Vagina (tissue), 2 donors: ENCODE measurements around the gene PHYH.

Experiments used
- POLR2A ChIP-seq, 2 donors: fragments of 450-650 bp; IDR thresholded peaks; one replicate each; pipeline ENCODE4 v1.6.1; 2017; ENCODE audit warnings: antibody characterized with exemption in 2 of 2, mild to moderate bottlenecking in 2 of 2, moderate library complexity in 2 of 2
- POLR2AphosphoS5 ChIP-seq, 2 donors: sonication (generic); formaldehyde crosslinking; IDR thresholded peaks; one replicate each; pipeline ENCODE4 v1.9.0; 2017; ENCODE audit warnings: antibody characterized with exemption in 2 of 2, mild to moderate bottlenecking in 2 of 2, low read depth in 1 of 2; ENCODE audit not compliant: insufficient read depth in 1 of 2
- TF ChIP-seq, protein P1 (sequence below), 3 experiments: fragments of 450-650 bp in 2 of 3; fragments of 200-600 bp in 1 of 3; sonication (generic) in 1 of 3; IDR thresholded peaks; one replicate each; pipeline ENCODE4 v1.5.1; 2017 to 2019; ENCODE audit warnings: antibody characterized with exemption in 3 of 3, mild to moderate bottlenecking in 2 of 3, moderate library complexity in 2 of 3

DNA sequence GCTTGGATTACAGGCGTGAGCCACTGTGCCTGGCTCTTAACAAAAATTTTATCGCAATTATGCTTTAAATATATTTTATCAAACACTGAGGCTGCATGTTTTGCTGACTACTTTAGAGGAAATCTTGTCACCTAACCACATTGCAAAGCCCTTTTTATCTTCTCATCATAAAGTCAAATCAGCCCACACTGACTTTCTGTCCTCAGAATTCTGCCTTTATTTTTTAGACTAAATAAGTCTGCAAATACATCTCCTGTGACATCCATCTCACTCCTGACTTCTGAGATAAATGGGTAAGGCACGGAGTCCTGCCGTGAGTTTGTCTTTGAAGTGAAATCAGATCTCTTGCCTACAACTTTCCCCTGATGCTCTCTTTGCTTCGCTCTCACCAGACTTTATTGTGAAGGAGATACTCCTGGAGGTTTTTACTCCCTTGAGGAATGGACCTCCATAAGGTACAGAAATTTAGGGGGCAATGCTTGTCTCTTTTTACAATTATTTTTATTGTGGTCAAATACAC, 42.2 kb downstream of the PHYH start:
- no peak for TF ChIP-seq POLR2AphosphoS5 (IDR thresholded peaks at IDR 0.05; ENCODE audit: insufficient read depth in 1 of 2, low read depth in 1 of 2)
- TF ChIP-seq, protein P1, sequence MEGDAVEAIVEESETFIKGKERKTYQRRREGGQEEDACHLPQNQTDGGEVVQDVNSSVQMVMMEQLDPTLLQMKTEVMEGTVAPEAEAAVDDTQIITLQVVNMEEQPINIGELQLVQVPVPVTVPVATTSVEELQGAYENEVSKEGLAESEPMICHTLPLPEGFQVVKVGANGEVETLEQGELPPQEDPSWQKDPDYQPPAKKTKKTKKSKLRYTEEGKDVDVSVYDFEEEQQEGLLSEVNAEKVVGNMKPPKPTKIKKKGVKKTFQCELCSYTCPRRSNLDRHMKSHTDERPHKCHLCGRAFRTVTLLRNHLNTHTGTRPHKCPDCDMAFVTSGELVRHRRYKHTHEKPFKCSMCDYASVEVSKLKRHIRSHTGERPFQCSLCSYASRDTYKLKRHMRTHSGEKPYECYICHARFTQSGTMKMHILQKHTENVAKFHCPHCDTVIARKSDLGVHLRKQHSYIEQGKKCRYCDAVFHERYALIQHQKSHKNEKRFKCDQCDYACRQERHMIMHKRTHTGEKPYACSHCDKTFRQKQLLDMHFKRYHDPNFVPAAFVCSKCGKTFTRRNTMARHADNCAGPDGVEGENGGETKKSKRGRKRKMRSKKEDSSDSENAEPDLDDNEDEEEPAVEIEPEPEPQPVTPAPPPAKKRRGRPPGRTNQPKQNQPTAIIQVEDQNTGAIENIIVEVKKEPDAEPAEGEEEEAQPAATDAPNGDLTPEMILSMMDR (IDR thresholded peaks at IDR 0.05) = no peak
- no peak for TF ChIP-seq POLR2A (IDR thresholded peaks at IDR 0.05)
